ENCODE results near the gene JADE3. TPM values are rescaled to one million over a fixed set of nuclear protein-coding genes. Genes with fewer than 3 reads are reported as not detected.

Gene JADE3
- polyA plus RNA-seq, 1 donor from 2014 or later: 6.8 TPM

DNA sequence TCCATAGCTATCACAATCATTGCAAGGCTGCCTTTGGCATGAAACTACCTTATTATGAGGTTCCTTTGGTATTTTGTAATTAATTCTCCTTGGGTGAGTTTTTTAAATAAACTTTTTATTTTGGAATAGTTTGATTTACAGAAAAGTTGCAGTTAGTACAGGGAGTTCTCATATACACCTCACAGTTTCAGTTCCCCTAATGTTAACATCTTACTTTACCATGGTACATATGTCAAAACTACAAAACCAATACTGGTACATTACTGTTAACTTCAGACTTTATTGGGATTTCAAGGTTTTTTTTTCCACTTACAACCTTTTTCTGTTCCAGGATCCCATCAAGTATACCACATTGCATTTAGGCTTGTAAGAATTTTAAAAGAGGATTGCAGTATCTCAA lies 114.0 kb downstream of the JADE3 start:
- H4K20me1 ChIP-seq (ENCODE audit: insufficient read depth): no peaks in the 10 kb centered on the region
- H3K9me2 ChIP-seq (ENCODE audit: insufficient read depth, low read length): no peaks in the 10 kb centered on the region
- no peak overlapping the region for H2AFZ ChIP-seq (ENCODE audit: low read depth, low read length)
- H3K9ac ChIP-seq (ENCODE audit: low read length): no peak overlapping the region
- no peaks in the 10 kb centered on the region for H3F3A ChIP-seq (ENCODE audit: insufficient read depth, low read length, poor library complexity, severe bottlenecking)
- no peaks in the 10 kb centered on the region for H3K79me2 ChIP-seq (replicated peaks; ENCODE audit: insufficient read depth, low read length)
- no peaks in the 10 kb centered on the region for H3K36me3 ChIP-seq (ENCODE audit: insufficient read depth, low read length)
- H3K27ac ChIP-seq (ENCODE audit: low read length): no peak overlapping the region
- H3K27me3 ChIP-seq (ENCODE audit: insufficient read depth, low read depth, low read length): no peaks in the 10 kb centered on the region
- TF ChIP-seq SMC3 (conservative IDR thresholded peaks at IDR 0.05; ENCODE audit: poor library complexity) (no peak), MXI1 (conservative IDR thresholded peaks at IDR 0.05; ENCODE audit: poor library complexity, severe bottlenecking) (no peak), EZH2 (IDR thresholded peaks at IDR 0.05; ENCODE audit: borderline replicate concordance, insufficient read depth, low read length, poor library complexity, severe bottlenecking) (no peak), POLR2AphosphoS5 (IDR thresholded peaks at IDR 0.05) (no peak)
- TF ChIP-seq, protein P1, sequence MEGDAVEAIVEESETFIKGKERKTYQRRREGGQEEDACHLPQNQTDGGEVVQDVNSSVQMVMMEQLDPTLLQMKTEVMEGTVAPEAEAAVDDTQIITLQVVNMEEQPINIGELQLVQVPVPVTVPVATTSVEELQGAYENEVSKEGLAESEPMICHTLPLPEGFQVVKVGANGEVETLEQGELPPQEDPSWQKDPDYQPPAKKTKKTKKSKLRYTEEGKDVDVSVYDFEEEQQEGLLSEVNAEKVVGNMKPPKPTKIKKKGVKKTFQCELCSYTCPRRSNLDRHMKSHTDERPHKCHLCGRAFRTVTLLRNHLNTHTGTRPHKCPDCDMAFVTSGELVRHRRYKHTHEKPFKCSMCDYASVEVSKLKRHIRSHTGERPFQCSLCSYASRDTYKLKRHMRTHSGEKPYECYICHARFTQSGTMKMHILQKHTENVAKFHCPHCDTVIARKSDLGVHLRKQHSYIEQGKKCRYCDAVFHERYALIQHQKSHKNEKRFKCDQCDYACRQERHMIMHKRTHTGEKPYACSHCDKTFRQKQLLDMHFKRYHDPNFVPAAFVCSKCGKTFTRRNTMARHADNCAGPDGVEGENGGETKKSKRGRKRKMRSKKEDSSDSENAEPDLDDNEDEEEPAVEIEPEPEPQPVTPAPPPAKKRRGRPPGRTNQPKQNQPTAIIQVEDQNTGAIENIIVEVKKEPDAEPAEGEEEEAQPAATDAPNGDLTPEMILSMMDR (IDR thresholded peaks at IDR 0.05; ENCODE audit: poor library complexity, severe bottlenecking): no peak
- no peak overlapping the region for H3K4me3 ChIP-seq (ENCODE audit: low read length)
- H3K4me2 ChIP-seq (ENCODE audit: low read length): no peak overlapping the region
- H3K9me3 ChIP-seq (ENCODE audit: low read length): no peaks in the 10 kb centered on the region

DNA sequence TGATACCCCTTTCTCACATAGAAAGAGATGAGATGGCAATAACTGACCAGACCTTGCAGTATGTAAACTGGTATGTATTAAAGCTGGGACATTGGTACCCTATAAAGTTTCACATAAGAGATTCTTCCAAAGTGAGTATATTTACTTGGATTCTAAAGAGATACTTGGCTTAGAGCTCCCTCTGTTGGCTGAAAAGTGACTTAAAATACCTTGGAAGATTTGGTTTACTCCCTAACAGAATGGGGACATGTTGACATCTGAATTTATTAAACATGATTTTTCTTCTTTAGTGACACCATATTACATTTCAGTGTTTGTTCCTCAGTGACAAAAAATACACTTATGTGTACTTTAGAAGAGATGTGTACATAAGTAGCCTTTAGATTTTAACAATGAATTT lies 118.1 kb downstream of the JADE3 start:
- no peaks in the 10 kb centered on the region for H3K9me3 ChIP-seq (ENCODE audit: low read length)

More for the DNA sequence above, 118.1 kb downstream of the JADE3 start:
- no peaks in the 10 kb centered on the region for H4K20me1 ChIP-seq (ENCODE audit: insufficient read depth)
- H3K36me3 ChIP-seq (ENCODE audit: insufficient read depth, low read length): no peaks in the 10 kb centered on the region
- H3K4me3 ChIP-seq (ENCODE audit: low read length): no peak overlapping the region
- no peaks in the 10 kb centered on the region for H3F3A ChIP-seq (ENCODE audit: insufficient read depth, low read length, poor library complexity, severe bottlenecking)
- H2AFZ ChIP-seq (ENCODE audit: low read depth, low read length): no peak overlapping the region
- no peaks in the 10 kb centered on the region for H3K27me3 ChIP-seq (ENCODE audit: insufficient read depth, low read depth, low read length)
- H3K27ac ChIP-seq (ENCODE audit: low read length): no peak overlapping the region
- H3K9me2 ChIP-seq (ENCODE audit: insufficient read depth, low read length): no peaks in the 10 kb centered on the region
- H3K9ac ChIP-seq (ENCODE audit: low read length): no peak overlapping the region
- H3K4me2 ChIP-seq (ENCODE audit: low read length): no peak overlapping the region
- H3K79me2 ChIP-seq (replicated peaks; ENCODE audit: insufficient read depth, low read length): no peaks in the 10 kb centered on the region
- TF ChIP-seq, protein P1 (IDR thresholded peaks at IDR 0.05; ENCODE audit: poor library complexity, severe bottlenecking): peak; percentile 71
- TF ChIP-seq RAD21 (conservative IDR thresholded peaks at IDR 0.05) (peak; percentile 78), EP300 (conservative IDR thresholded peaks at IDR 0.05; ENCODE audit: poor library complexity, severe bottlenecking) (no peak), SMC3 (conservative IDR thresholded peaks at IDR 0.05; ENCODE audit: poor library complexity) (peak; percentile 76)
- TF ChIP-seq, protein P2, sequence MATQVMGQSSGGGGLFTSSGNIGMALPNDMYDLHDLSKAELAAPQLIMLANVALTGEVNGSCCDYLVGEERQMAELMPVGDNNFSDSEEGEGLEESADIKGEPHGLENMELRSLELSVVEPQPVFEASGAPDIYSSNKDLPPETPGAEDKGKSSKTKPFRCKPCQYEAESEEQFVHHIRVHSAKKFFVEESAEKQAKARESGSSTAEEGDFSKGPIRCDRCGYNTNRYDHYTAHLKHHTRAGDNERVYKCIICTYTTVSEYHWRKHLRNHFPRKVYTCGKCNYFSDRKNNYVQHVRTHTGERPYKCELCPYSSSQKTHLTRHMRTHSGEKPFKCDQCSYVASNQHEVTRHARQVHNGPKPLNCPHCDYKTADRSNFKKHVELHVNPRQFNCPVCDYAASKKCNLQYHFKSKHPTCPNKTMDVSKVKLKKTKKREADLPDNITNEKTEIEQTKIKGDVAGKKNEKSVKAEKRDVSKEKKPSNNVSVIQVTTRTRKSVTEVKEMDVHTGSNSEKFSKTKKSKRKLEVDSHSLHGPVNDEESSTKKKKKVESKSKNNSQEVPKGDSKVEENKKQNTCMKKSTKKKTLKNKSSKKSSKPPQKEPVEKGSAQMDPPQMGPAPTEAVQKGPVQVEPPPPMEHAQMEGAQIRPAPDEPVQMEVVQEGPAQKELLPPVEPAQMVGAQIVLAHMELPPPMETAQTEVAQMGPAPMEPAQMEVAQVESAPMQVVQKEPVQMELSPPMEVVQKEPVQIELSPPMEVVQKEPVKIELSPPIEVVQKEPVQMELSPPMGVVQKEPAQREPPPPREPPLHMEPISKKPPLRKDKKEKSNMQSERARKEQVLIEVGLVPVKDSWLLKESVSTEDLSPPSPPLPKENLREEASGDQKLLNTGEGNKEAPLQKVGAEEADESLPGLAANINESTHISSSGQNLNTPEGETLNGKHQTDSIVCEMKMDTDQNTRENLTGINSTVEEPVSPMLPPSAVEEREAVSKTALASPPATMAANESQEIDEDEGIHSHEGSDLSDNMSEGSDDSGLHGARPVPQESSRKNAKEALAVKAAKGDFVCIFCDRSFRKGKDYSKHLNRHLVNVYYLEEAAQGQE (IDR thresholded peaks at IDR 0.05; ENCODE audit: borderline replicate concordance): no peak
